SK-N-MC (cell line): ENCODE results near the gene RETNLB.

Experiments used
- EZH2 ChIP-seq: fragments of 200-600 bp; sonication (generic); IDR thresholded peaks from one replicate; pipeline ENCODE4 v1.6.1; 2017; ENCODE audit warnings: antibody characterized with exemption
- POLR2AphosphoS5 ChIP-seq: IDR thresholded peaks from 2 replicates; pipeline ENCODE4 v1.6.1; 2012; ENCODE audit warnings: mild to moderate bottlenecking, low read depth, low read length, borderline replicate concordance

- no peak for TF ChIP-seq POLR2AphosphoS5
- TF ChIP-seq EZH2 = no peak
Measured at GRCh38 chr3:108767253-108767652, 10.0 kb upstream of the RETNLB start.
